Brain microvascular endothelial cell (primary cell): ENCODE measurements around the gene FAM171A1.

Experiments used
- DNase-seq: peaks from one replicate; pipeline ENCODE4 v3.0.0-alpha.2; 2020
- H3K27ac ChIP-seq: fragments of 250-450 bp; sonication (Bioruptor Pico); 2 replicates; pipeline ENCODE4 v1.5.1; 2020; ENCODE audit warnings: mild to moderate bottlenecking, moderate library complexity
- H3K27me3 ChIP-seq: fragments of 250-450 bp; sonication (Bioruptor Pico); replicated peaks from 2 replicates; pipeline ENCODE4 v1.5.1; 2020; ENCODE audit warnings: mild to moderate bottlenecking
- H3K36me3 ChIP-seq: fragments of 250-450 bp; sonication (Bioruptor Pico); replicated peaks from 2 replicates; pipeline ENCODE4 v1.5.1; 2020; ENCODE audit warnings: mild to moderate bottlenecking
- H3K4me3 ChIP-seq: 2 replicates; pipeline ENCODE4 v1.5.1; 2011; ENCODE audit warnings: low read depth, mild to moderate bottlenecking, control low read depth, low read length, moderate library complexity
- in situ Hi-C: cut with HindIII; loops from 2 replicates; pipeline ENCODE4 v1.10.0; 2017; ENCODE audit warnings: low sequenced_read_pairs, low pct_ligation_motif_present
- TF ChIP-seq, protein P1 (sequence below): IDR thresholded peaks from 2 replicates; pipeline ENCODE4 v1.5.1; 2011; ENCODE audit warnings: low read depth, mild to moderate bottlenecking, moderate library complexity, low read length, control low read depth, inconsistent platforms; ENCODE audit errors: missing control alignments

FAM171A1 gene

DNA sequence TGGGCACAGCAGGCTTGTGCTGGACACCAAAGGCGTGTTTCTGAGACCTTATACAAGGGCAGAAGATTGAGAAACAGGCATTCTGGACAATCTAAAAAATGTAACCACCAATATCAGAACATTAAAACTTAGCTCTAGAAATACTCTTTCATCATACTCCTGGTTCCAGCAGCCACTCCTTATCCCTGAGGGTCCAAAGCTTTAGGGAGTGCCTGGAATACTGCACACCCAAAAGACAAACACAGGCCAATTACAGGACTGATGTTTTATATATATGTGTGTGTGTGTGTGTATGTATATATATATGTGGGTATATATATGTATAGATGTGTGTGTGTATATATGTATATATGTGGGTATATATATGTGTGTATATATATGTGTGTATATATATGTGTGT, 39.6 kb downstream of the FAM171A1 start:
- H3K4me3 ChIP-seq: no peak overlapping the region
- no peaks in the 10 kb centered on the region for H3K36me3 ChIP-seq
- no peaks in the 10 kb centered on the region for H3K27me3 ChIP-seq
- H3K27ac ChIP-seq: no peak overlapping the region
- DNase-seq: no peak
- in situ Hi-C loops: no loop called here
- TF ChIP-seq, protein P1, sequence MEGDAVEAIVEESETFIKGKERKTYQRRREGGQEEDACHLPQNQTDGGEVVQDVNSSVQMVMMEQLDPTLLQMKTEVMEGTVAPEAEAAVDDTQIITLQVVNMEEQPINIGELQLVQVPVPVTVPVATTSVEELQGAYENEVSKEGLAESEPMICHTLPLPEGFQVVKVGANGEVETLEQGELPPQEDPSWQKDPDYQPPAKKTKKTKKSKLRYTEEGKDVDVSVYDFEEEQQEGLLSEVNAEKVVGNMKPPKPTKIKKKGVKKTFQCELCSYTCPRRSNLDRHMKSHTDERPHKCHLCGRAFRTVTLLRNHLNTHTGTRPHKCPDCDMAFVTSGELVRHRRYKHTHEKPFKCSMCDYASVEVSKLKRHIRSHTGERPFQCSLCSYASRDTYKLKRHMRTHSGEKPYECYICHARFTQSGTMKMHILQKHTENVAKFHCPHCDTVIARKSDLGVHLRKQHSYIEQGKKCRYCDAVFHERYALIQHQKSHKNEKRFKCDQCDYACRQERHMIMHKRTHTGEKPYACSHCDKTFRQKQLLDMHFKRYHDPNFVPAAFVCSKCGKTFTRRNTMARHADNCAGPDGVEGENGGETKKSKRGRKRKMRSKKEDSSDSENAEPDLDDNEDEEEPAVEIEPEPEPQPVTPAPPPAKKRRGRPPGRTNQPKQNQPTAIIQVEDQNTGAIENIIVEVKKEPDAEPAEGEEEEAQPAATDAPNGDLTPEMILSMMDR: no peak

DNA sequence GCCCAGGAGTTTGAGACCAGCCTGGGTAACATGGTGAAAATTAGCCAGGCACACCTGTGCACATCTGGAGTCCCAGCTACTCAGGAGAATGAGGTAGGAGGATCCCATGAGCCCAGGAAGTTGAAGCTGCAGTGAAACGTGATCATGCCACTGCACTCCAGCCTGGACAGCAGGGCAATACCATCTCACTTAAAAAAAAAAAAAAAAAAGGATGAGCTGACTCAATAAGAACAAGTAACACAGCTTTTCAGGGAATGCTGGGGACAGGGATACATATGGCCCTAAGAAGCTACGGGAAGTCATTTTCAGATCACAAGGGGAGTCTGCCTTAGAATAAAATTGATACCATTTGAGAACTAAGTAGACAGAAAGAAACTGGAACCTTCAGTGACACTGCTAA, 41.7 kb downstream of the FAM171A1 start:
- H3K27ac ChIP-seq: no peak overlapping the region
- no peaks in the 10 kb centered on the region for H3K36me3 ChIP-seq
- H3K4me3 ChIP-seq: no peak overlapping the region
- DNase-seq: no peak
- in situ Hi-C loops: no loop called here
- no peaks in the 10 kb centered on the region for H3K27me3 ChIP-seq
- TF ChIP-seq, protein P1: no peak

DNA sequence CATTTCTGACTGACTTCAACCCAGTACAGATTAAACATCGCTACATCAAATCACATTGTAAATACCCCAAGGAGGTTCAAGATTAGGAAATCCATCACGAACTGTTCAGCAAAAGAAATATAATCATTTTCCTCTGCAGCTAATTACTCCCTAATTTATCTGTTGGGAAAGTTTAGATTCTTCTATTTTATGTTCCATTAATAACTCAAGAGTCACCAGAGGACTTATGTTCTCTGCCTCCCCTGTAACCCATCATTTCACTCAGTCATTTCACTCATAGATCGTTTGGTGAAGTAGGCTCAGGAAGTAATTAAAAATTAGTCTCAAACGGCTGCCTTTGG, 45.2 kb downstream of the FAM171A1 start:
- no peaks in the 10 kb centered on the region for H3K36me3 ChIP-seq
- in situ Hi-C loops: no loop called here
- no peaks in the 10 kb centered on the region for H3K27me3 ChIP-seq
- TF ChIP-seq, protein P1: no peak
- DNase-seq: no peak
- no peak overlapping the region for H3K4me3 ChIP-seq
- H3K27ac ChIP-seq: peak overlapping the region; percentile 8

DNA sequence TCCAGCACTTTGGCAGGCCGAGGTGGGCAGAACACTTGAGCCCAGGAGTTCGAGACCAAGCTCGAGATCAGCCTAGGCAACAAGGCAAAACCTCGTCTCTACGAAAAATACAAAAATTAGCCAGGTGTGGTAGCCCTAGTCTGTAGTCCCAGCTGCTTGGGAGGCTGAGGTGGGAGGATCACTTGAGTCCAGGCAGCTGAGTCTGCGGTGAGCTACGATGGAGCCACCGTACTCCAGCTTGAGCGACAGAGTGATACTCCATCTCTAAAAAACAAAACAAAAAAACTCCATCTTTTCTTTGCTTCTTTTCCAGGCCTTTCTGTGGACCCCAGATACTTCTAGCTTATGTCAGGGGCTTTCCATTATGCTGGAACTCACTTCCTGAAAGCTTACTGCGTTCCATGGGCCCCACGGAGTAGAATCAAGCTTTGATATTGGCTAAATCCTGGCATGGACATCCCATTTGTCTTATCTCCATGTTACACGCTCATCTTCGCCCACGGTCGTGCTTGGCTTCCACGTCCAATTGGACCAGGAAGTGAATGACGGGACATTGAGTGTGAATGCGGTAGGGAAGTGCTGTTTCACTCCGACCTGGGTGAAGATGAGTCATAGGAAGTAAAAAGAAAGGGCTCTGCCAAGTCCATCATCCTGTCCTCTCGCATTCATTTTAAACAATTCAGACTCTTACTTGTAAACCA, 45.7 kb downstream of the FAM171A1 start:
- DNase-seq: peak; percentile 81
- no peak overlapping the region for H3K4me3 ChIP-seq
- in situ Hi-C loops: no loop called here
- H3K27ac ChIP-seq: peak overlapping the region; percentile 6
- no peaks in the 10 kb centered on the region for H3K36me3 ChIP-seq
- TF ChIP-seq, protein P1: no peak
- no peaks in the 10 kb centered on the region for H3K27me3 ChIP-seq

DNA sequence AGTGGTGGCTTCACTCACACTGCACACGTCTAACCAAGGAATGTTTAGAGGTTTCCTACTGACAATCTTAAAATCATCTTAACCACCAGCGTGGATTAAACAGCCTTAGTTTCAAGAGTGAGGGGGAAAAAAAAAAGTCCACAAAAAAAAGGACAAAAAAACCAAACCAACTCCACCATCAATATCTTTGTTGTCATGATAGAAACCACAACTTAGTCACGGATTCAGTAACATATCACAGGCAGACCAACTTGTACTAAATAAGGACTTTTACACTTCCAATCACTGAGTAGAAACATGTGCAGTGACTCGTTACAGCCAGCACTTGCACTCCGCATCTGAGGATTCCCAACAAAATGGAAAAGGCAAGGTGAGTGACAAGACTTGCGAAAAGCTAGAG, 46.5 kb downstream of the FAM171A1 start:
- TF ChIP-seq, protein P1: no peak
- Histone ChIP-seq H3K36me3 (no peaks in the 10 kb centered on the region), H3K4me3 (no peak overlapping the region), H3K27me3 (no peaks in the 10 kb centered on the region), H3K27ac (no peak overlapping the region)
- in situ Hi-C loops: no loop called here
- no peak for DNase-seq

DNA sequence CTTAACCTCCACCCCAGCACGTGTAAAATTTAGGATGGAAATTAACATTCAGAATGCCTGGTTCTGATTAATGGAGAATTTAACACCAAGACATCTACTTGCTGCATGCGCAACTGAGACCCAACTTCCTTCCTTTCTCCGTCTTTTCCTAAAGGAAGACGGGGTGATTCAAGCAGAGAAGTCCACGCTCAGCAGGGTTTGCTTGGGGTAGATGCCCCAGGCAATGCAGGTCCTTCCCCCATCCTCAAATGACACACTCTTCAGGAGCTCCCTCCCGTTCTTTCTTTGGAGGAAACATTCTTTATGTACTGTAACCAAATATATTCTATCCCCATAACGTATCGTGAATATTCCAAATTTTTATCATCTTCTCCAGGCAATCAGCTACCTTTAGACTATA, 47.0 kb downstream of the FAM171A1 start:
- H3K27ac ChIP-seq: no peak overlapping the region
- in situ Hi-C loops: no loop called here
- no peak overlapping the region for H3K4me3 ChIP-seq
- H3K27me3 ChIP-seq: no peaks in the 10 kb centered on the region
- TF ChIP-seq, protein P1: no peak
- no peak for DNase-seq
- no peaks in the 10 kb centered on the region for H3K36me3 ChIP-seq
